Testis (tissue), 3 donors: ENCODE results near the gene ENTPD2. TPM values are rescaled to one million over a fixed set of nuclear protein-coding genes. Genes with fewer than 3 reads are reported as not detected.

Experiments
- DNase-seq: peaks from one replicate; pipeline ENCODE4 v3.0.0-alpha.2; 2019
- H3K27ac ChIP-seq, 2 donors: fragments of 200-600 bp; sonication (generic); one replicate each; pipeline ENCODE4 v1.5.1; 2019
- H3K27me3 ChIP-seq: fragments of 200-600 bp; sonication (generic); one replicate; pipeline ENCODE4 v1.5.1; 2019
- H3K36me3 ChIP-seq: fragments of 200-600 bp; sonication (generic); one replicate; pipeline ENCODE4 v1.5.1; 2017; ENCODE audit warnings: low read depth; ENCODE audit errors: missing control alignments
- H3K4me1 ChIP-seq: fragments of 200-600 bp; sonication (generic); one replicate; pipeline ENCODE4 v1.5.1; 2019
- H3K4me3 ChIP-seq, 2 donors: fragments of 200-600 bp; sonication (generic); one replicate each; pipeline ENCODE4 v1.5.1; 2017 to 2019
- H3K9me3 ChIP-seq: fragments of 200-600 bp; sonication (generic); one replicate; pipeline ENCODE4 v1.5.1; 2017
- CTCF ChIP-seq, 3 experiments: fragments of 450-650 bp in 2 of 3; fragments of 200-600 bp in 1 of 3; sonication (generic) in 1 of 3; IDR thresholded peaks; one replicate each; pipeline ENCODE4 v1.5.1; 2016 to 2019; ENCODE audit warnings: antibody characterized with exemption in 3 of 3, mild to moderate bottlenecking in 2 of 3, moderate library complexity in 1 of 3
- POLR2A ChIP-seq: fragments of 450-650 bp; IDR thresholded peaks from one replicate; pipeline ENCODE4 v1.6.1; 2017; ENCODE audit warnings: antibody characterized with exemption, mild to moderate bottlenecking, moderate library complexity
- WGBS, 2 donors: methylation state at CpG; one replicate each; pipeline ENCODE4 v1.1.5; 2018; 5-methylcytosine and 5-hydroxymethylcytosine counted together
- intact Hi-C: fragments of 100-400 bp; cut with DNase I; formaldehyde crosslinking; loops from one replicate; pipeline ENCODE4 v1.15.1; 2023; ENCODE audit warnings: low total_unique reads
- polyA plus RNA-seq: library from polyadenylated mRNA; stranded (reverse); fragments of 350-450 nt; fragmentation: Illumina TruSeq; extraction: RNeasy Lipid Tissue Mini Kit (QIAGEN cat#74804); gene quantifications from one replicate; pipeline ENCODE4 v1.2.3, GENCODE V29; 2014; ENCODE audit warnings: low read depth, low replicate concordance; ENCODE audit not compliant: insufficient read depth
- total RNA-seq, 2 donors: library from RNA; depleted of rRNA; stranded (reverse); fragments of >200 nt; gene quantifications; one replicate each; pipeline ENCODE4 v1.2.3, GENCODE V29; 2016

ENTPD2 gene
- total and polyA plus RNA-seq, 3 donors from 2014 or later: 5.7 to 9.6 (median 8.5) TPM

- Histone ChIP-seq H3K9me3 (no peaks in the 10 kb centered on the region), H3K27ac (no peak overlapping the region), H3K4me3 (peak overlapping the region; percentile 59 to 66), H3K4me1 (peaks cover 10% of the 10 kb centered on the region), H3K36me3 (no peaks in the 10 kb centered on the region), H3K27me3 (no peaks in the 10 kb centered on the region)
- DNase-seq: no peak
- WGBS, 2 donors: 18 to 26% methylated on average over 16 to 18 of the region's 18 CpGs
- TF ChIP-seq CTCF (IDR thresholded peaks at IDR 0.05) (no peak), POLR2A (no peak)
- intact Hi-C loops: no loop called here
These were observed 9.2 kb downstream of the ENTPD2 start for GRCh38 chr9:137044502-137045177.

- Histone ChIP-seq H3K27me3 (no peaks in the 10 kb centered on the region), H3K9me3 (no peaks in the 10 kb centered on the region), H3K27ac (no peak overlapping the region), H3K36me3 (no peaks in the 10 kb centered on the region), H3K4me1 (peaks cover 10% of the 10 kb centered on the region), H3K4me3 (no peak overlapping the region)
- no peak for DNase-seq
- WGBS, 2 donors: 74% methylated on average over 6 to 12 of the region's 12 CpGs
- intact Hi-C loops: no loop called here
- TF ChIP-seq POLR2A (no peak), CTCF (IDR thresholded peaks at IDR 0.05) (no peak)
These were observed 9.8 kb downstream of the ENTPD2 start for GRCh38 chr9:137044037-137044436.

- TF ChIP-seq POLR2A (no peak), CTCF (IDR thresholded peaks at IDR 0.05) (no peak)
- no peak for DNase-seq
- WGBS, 2 donors: 67 to 94% methylated on average over 3 to 33 of the region's 36 CpGs
- intact Hi-C loops: no loop called here
- Histone ChIP-seq H3K4me3 (no peak overlapping the region), H3K36me3 (no peaks in the 10 kb centered on the region), H3K27me3 (no peaks in the 10 kb centered on the region), H3K4me1 (peaks cover 10% of the 10 kb centered on the region), H3K27ac (peak overlapping the region in 1 of 2 donors; percentile 1), H3K9me3 (no peaks in the 10 kb centered on the region)
These were observed 10.8 kb downstream of the ENTPD2 start for GRCh38 chr9:137042751-137043727.

- no peak overlapping the region for H3K27ac ChIP-seq
- no peak for TF ChIP-seq CTCF (IDR thresholded peaks at IDR 0.05)
- TF ChIP-seq POLR2A: no peak
- no peaks in the 10 kb centered on the region for H3K36me3 ChIP-seq
These were observed 12.7 kb downstream of the ENTPD2 start for GRCh38 chr9:137041124-137041523.

More at GRCh38 chr9:137041124-137041523, 12.7 kb downstream of the ENTPD2 start:
- H3K27me3 ChIP-seq: no peaks in the 10 kb centered on the region
- intact Hi-C loops: no loop called here
- no peak overlapping the region for H3K4me3 ChIP-seq
- WGBS, 2 donors: 71% methylated on average over 16 of the region's 16 CpGs; no CpG with 5 or more reads in 1 of the 2 donors
- DNase-seq: no peak
- H3K9me3 ChIP-seq: no peaks in the 10 kb centered on the region
- peaks cover 10% of the 10 kb centered on the region for H3K4me1 ChIP-seq
